HEK293 (cell line): ENCODE results near the gene PGGHG.

Experiments used
- CTCF ChIA-PET: fragments of 350-600 bp; formaldehyde crosslinking; extraction: SDS; loops from one replicate; lab custom pipeline; 2021; ENCODE audit warnings: antibody characterized with exemption; lab: Yijun Ruan, JAX
- POLR2A ChIA-PET: fragments of 300-600 bp; formaldehyde crosslinking; extraction: SDS; loops from one replicate; lab custom pipeline; 2020; ENCODE audit warnings: antibody characterized with exemption, inconsistent platforms; lab: Yijun Ruan, JAX
- H3K27ac ChIP-seq: fragments of 200-500 bp; sonication (Bioruptor generic); 2 replicates; pipeline ENCODE4 v1.5.1; 2014; ENCODE audit warnings: low read depth, low read length, control low read depth, inconsistent platforms; ENCODE audit errors: extremely low read depth
- H3K36me3 ChIP-seq, 2 experiments: fragments of 200-500 bp in 1 of 2; sonication (Bioruptor generic) in 1 of 2; 1 replicate in 1 of 2; 2 replicates in 1 of 2; pipeline ENCODE4 v1.5.1; 2014 to 2017; ENCODE audit warnings: inconsistent platforms in 2 of 2, low read length in 2 of 2; ENCODE audit not compliant: control insufficient read depth in 2 of 2, insufficient read depth in 1 of 2
- H3K4me1 ChIP-seq: fragments of 200-500 bp; sonication (Bioruptor generic); 2 replicates; pipeline ENCODE4 v1.5.1; 2014; ENCODE audit warnings: mild to moderate bottlenecking, low read length, inconsistent platforms; ENCODE audit not compliant: control insufficient read depth, insufficient read depth
- H3K4me3 ChIP-seq: 2 replicates; pipeline ENCODE4 v1.5.1; 2011; ENCODE audit warnings: low read depth, mild to moderate bottlenecking, control low read depth, low read length, moderate library complexity
- H3K9me3 ChIP-seq: fragments of 200-500 bp; sonication (Bioruptor generic); 2 replicates; pipeline ENCODE4 v1.5.1; 2014; ENCODE audit warnings: low read depth, low read length, inconsistent platforms; ENCODE audit not compliant: control insufficient read depth, insufficient read depth
- GFI1B ChIP-seq: fragments of 450-650 bp; formaldehyde crosslinking; IDR thresholded peaks from 2 replicates; pipeline ENCODE4 v1.5.1; 2016; ENCODE audit warnings: missing biosample characterization, missing genetic modification characterization
- GLIS2 ChIP-seq: fragments of 450-650 bp; formaldehyde crosslinking; IDR thresholded peaks from 2 replicates; pipeline ENCODE4 v1.5.1; 2016; ENCODE audit warnings: missing biosample characterization, missing genetic modification characterization
- MZF1 ChIP-seq: fragments of 450-650 bp; formaldehyde crosslinking; IDR thresholded peaks from 2 replicates; pipeline ENCODE4 v1.5.1; 2017; ENCODE audit warnings: missing biosample characterization, missing genetic modification characterization, borderline replicate concordance
- PRDM1 ChIP-seq: fragments of 450-650 bp; formaldehyde crosslinking; IDR thresholded peaks from 2 replicates; pipeline ENCODE4; 2016; ENCODE audit warnings: missing biosample characterization, missing genetic modification characterization
- SCRT1 ChIP-seq: fragments of 450-650 bp; formaldehyde crosslinking; IDR thresholded peaks from 2 replicates; pipeline ENCODE4 v1.5.1; 2016; ENCODE audit warnings: missing biosample characterization, missing genetic modification characterization, borderline replicate concordance
- TRIM28 ChIP-seq: IDR thresholded peaks from 2 replicates; pipeline ENCODE4 v1.6.1; 2011; ENCODE audit warnings: low read length, control low read depth, borderline replicate concordance
- WT1 ChIP-seq: fragments of 450-650 bp; formaldehyde crosslinking; IDR thresholded peaks from 2 replicates; pipeline ENCODE4 v1.5.1; 2016; ENCODE audit warnings: missing biosample characterization, missing genetic modification characterization
- ZBTB17 ChIP-seq: fragments of 450-650 bp; formaldehyde crosslinking; IDR thresholded peaks from 2 replicates; pipeline ENCODE4 v1.5.1; 2016; ENCODE audit warnings: missing biosample characterization, missing genetic modification characterization
- ZBTB20 ChIP-seq: fragments of 450-650 bp; formaldehyde crosslinking; IDR thresholded peaks from 2 replicates; pipeline ENCODE4 v1.5.1; 2016; ENCODE audit warnings: missing biosample characterization, missing genetic modification characterization
- ZNF155 ChIP-seq: fragments of 450-650 bp; formaldehyde crosslinking; IDR thresholded peaks from 2 replicates; pipeline ENCODE4 v1.5.1; 2016; ENCODE audit warnings: missing biosample characterization, missing genetic modification characterization
- ZNF157 ChIP-seq: fragments of 450-650 bp; formaldehyde crosslinking; IDR thresholded peaks from 2 replicates; pipeline ENCODE4 v1.5.1; 2016; ENCODE audit warnings: missing biosample characterization, missing genetic modification characterization
- ZNF2 ChIP-seq: fragments of 450-650 bp; formaldehyde crosslinking; IDR thresholded peaks from 2 replicates; pipeline ENCODE4 v1.5.1; 2016; ENCODE audit warnings: missing biosample characterization, missing genetic modification characterization
- ZNF23 ChIP-seq: fragments of 450-650 bp; formaldehyde crosslinking; IDR thresholded peaks from 2 replicates; pipeline ENCODE4 v1.5.1; 2016; ENCODE audit warnings: missing biosample characterization, missing genetic modification characterization, borderline replicate concordance
- ZNF335 ChIP-seq: fragments of 450-650 bp; formaldehyde crosslinking; conservative IDR thresholded peaks from 2 replicates; pipeline ENCODE4 v1.5.1; 2016; ENCODE audit warnings: missing biosample characterization, missing genetic modification characterization
- ZNF394 ChIP-seq: fragments of 450-650 bp; formaldehyde crosslinking; IDR thresholded peaks from 2 replicates; pipeline ENCODE4 v1.5.1; 2016; ENCODE audit warnings: missing biosample characterization, missing genetic modification characterization, mild to moderate bottlenecking, moderate library complexity, borderline replicate concordance
- ZNF423 ChIP-seq: fragments of 450-650 bp; formaldehyde crosslinking; IDR thresholded peaks from 2 replicates; pipeline ENCODE4 v1.5.1; 2016; ENCODE audit warnings: missing biosample characterization, missing genetic modification characterization
- ZNF549 ChIP-seq: fragments of 450-650 bp; IDR thresholded peaks from 2 replicates; pipeline ENCODE4 v1.5.1; 2018; ENCODE audit warnings: missing biosample characterization, missing genetic modification characterization, mild to moderate bottlenecking, inconsistent platforms, moderate library complexity
- ZNF670 ChIP-seq: fragments of 450-650 bp; formaldehyde crosslinking; IDR thresholded peaks from 2 replicates; pipeline ENCODE4 v1.5.1; 2016; ENCODE audit warnings: missing biosample characterization, missing genetic modification characterization, low read depth
- ZNF843 ChIP-seq: fragments of 450-650 bp; formaldehyde crosslinking; IDR thresholded peaks from 2 replicates; pipeline ENCODE4 v1.5.1; 2016; ENCODE audit warnings: missing biosample characterization, missing genetic modification characterization
- TF ChIP-seq, protein P1 (sequence below): fragments of 450-650 bp; formaldehyde crosslinking; optimal IDR thresholded peaks from 2 replicates; pipeline ENCODE3; 2016; ENCODE audit warnings: missing biosample characterization, mild to moderate bottlenecking, missing genetic modification characterization
- TF ChIP-seq, protein P2 (sequence below): fragments of 450-650 bp; formaldehyde crosslinking; IDR thresholded peaks from 2 replicates; pipeline ENCODE4 v1.5.1; 2016; ENCODE audit warnings: missing biosample characterization, missing genetic modification characterization
- TF ChIP-seq, protein P3 (sequence below): fragments of 450-650 bp; formaldehyde crosslinking; IDR thresholded peaks from 2 replicates; pipeline ENCODE4 v1.5.1; 2017; ENCODE audit warnings: missing biosample characterization, missing genetic modification characterization

Gene PGGHG

DNA sequence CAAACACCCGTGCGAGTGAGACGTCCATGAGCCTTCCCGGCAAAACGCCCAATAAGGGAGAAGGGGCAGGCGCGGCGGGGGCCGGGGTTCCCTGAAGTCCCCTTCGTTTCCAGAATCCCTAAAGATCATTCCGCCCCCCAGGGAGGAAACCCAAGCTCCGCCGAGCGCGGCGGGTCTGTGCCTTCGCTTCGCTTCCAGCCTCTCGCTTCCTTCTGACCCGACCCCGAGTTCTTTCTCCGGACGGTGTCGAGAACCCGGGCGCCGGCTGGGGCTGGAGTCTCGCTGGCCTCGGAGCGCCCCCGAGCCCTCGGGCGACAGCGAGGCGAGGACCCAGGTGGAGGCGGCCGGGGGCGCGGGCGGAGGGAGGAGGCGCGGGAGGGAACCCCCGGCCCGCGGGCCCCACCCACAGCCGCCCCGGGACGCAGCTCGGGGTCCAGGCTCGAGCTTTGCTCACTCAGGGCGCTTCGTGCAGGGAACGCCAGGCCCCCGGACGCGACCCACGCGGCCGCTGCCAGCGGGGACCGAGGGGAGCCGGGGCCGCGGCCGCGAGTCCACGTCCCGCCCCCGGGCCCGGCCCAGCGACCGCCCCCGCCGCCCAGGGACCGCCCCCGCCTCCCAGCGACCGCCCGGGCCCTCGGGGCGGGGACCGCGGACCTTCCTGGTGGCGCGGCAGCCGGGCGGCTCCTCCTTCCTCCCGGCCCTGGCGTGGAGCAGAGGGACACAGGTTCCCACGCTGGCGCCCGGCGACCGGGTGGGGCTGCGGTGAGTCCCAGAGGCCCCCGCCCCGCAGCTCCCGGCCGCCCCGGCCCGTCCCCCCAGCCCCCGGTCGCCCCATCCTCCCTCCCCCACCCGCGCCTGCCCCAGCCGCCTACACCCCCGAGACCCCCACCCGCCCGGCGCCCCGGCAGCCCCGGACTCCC, at the start of gene PGGHG:
Gene PGGHG, plus strand, starts transcription at position 649 of the 920 bp plus-strand sequence. CDS start 691 bp downstream, outside the sequence.
- no peaks in the 10 kb centered on the region for H3K4me1 ChIP-seq
- H3K4me3 ChIP-seq, result peak within 1 kb of the TSS; percentile 45
- no peaks in the 10 kb centered on the region for H3K9me3 ChIP-seq
- TF ChIP-seq TRIM28 (no peak), ZNF335 (peak; percentile 41; the same call in 1 of the 2 replicates), GLIS2 (tag by site-specific recombination) (0 out of 2 replicates have a peak, but pooled peaks have one; percentile 16), ZBTB20 (tag by site-specific recombination) (0 out of 2 replicates have a peak, but pooled peaks have one; percentile 21)
- TF ChIP-seq, protein P1, sequence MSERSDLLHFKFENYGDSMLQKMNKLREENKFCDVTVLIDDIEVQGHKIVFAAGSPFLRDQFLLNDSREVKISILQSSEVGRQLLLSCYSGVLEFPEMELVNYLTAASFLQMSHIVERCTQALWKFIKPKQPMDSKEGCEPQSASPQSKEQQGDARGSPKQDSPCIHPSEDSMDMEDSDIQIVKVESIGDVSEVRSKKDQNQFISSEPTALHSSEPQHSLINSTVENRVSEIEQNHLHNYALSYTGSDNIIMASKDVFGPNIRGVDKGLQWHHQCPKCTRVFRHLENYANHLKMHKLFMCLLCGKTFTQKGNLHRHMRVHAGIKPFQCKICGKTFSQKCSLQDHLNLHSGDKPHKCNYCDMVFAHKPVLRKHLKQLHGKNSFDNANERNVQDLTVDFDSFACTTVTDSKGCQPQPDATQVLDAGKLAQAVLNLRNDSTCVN (tag by site-specific recombination), result peak; percentile 29
- TF ChIP-seq, all 188 proteins: peak for 4
- H3K36me3 ChIP-seq, result peaks cover 0 to 24% of the 10 kb centered on the region in 2 experiments; a peak in 1 of 3 replicates
- ChIA-PET POLR2A (interaction anchor here (1.5 kb wide), 1 partner anchor 118 kb away, joined by 3 read pairs; no protein-coding TSS in a partner anchor), CTCF (interaction anchor here (0.6 to 2.0 kb wide), 4 partner anchors 16 to 38 kb away, joined by 3 to 9 read pairs (median 5); no protein-coding TSS in a partner anchor)
- no peak within 1 kb of the TSS; the same call in 1 of the 2 replicates for H3K27ac ChIP-seq

DNA sequence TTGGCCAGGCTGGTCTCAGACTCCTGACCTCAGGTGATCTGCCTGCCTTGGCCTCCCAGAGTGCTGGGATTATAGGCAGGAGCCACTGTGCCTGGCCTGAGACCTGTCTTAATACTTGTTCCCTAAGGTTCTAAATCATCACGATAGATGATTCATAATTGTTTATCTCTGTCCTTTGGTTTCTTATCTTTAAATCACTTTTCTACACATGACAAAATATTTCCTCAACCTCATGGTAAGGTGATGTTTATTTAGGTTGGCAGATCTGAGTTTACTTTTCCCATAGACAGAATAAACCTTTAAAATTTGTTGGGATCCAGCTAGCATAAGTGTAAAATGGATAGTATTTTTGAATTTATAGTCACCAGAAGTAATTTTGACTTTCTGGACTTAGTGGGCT, 48.6 kb upstream of the PGGHG start:
- Histone ChIP-seq H3K4me1 (no peaks in the 10 kb centered on the region), H3K27ac (no peak overlapping the region), H3K36me3 (peaks cover 5 to 62% of the 10 kb centered on the region in 2 experiments; a peak in 2 of 3 replicates), H3K4me3 (no peak overlapping the region), H3K9me3 (no peaks in the 10 kb centered on the region)
- ChIA-PET POLR2A (interaction anchor here (1.1 kb wide), 1 partner anchor 33 kb away, joined by 3 read pairs; the partner anchor contains the start of genes BET1L and RIC8A), CTCF (interaction anchor here (3.5 kb wide), 1 partner anchor 11 kb away, joined by 31 read pairs; no protein-coding TSS in a partner anchor)
- TF ChIP-seq ZBTB17 (tag by site-specific recombination), result no peak
- TF ChIP-seq ZNF155 (tag by site-specific recombination), result no peak
- no peak for TF ChIP-seq GFI1B (tag by site-specific recombination)
- TF ChIP-seq ZNF157 (tag by site-specific recombination), result no peak
- no peak for TF ChIP-seq MZF1
- no peak for TF ChIP-seq ZBTB20 (tag by site-specific recombination)
- TF ChIP-seq ZNF843 (tag by site-specific recombination), result no peak
- TF ChIP-seq SCRT1 (tag by site-specific recombination), result no peak
- no peak for TF ChIP-seq ZNF23 (tag by site-specific recombination)
- TF ChIP-seq WT1 (tag by site-specific recombination), result no peak
- TF ChIP-seq, protein P2, sequence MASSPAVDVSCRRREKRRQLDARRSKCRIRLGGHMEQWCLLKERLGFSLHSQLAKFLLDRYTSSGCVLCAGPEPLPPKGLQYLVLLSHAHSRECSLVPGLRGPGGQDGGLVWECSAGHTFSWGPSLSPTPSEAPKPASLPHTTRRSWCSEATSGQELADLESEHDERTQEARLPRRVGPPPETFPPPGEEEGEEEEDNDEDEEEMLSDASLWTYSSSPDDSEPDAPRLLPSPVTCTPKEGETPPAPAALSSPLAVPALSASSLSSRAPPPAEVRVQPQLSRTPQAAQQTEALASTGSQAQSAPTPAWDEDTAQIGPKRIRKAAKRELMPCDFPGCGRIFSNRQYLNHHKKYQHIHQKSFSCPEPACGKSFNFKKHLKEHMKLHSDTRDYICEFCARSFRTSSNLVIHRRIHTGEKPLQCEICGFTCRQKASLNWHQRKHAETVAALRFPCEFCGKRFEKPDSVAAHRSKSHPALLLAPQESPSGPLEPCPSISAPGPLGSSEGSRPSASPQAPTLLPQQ, result no peak
- TF ChIP-seq ZNF549 (tag by site-specific recombination), result no peak
- TF ChIP-seq PRDM1, result no peak
- no peak for TF ChIP-seq ZNF2
- no peak for TF ChIP-seq ZNF423 (tag by site-specific recombination)
- TF ChIP-seq ZNF394 (tag by site-specific recombination), result no peak
- no peak for TF ChIP-seq ZNF670
- TF ChIP-seq, protein P3, sequence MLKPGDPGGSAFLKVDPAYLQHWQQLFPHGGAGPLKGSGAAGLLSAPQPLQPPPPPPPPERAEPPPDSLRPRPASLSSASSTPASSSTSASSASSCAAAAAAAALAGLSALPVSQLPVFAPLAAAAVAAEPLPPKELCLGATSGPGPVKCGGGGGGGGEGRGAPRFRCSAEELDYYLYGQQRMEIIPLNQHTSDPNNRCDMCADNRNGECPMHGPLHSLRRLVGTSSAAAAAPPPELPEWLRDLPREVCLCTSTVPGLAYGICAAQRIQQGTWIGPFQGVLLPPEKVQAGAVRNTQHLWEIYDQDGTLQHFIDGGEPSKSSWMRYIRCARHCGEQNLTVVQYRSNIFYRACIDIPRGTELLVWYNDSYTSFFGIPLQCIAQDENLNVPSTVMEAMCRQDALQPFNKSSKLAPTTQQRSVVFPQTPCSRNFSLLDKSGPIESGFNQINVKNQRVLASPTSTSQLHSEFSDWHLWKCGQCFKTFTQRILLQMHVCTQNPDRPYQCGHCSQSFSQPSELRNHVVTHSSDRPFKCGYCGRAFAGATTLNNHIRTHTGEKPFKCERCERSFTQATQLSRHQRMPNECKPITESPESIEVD, result no peak
- no peak for TF ChIP-seq ZNF335
